Activated CD8-positive, alpha-beta memory T cell treated with anti-CD3 and anti-CD28 coated beads, Interleukin-2, amount 50 U/mL, for 24 hours (primary cell): ENCODE results near the gene ALPG.
"Not testable (repeated sequence)": the region's sequence is repeated elsewhere in the genome, so short reads cannot be mapped to it uniquely, and the experiment has no call there.

ENCODE experiments used
- DNase-seq: peaks from one replicate; pipeline ENCODE4 v3.0.0-alpha.2; 2020; ENCODE audit errors: extremely low read depth

Gene ALPG

DNA sequence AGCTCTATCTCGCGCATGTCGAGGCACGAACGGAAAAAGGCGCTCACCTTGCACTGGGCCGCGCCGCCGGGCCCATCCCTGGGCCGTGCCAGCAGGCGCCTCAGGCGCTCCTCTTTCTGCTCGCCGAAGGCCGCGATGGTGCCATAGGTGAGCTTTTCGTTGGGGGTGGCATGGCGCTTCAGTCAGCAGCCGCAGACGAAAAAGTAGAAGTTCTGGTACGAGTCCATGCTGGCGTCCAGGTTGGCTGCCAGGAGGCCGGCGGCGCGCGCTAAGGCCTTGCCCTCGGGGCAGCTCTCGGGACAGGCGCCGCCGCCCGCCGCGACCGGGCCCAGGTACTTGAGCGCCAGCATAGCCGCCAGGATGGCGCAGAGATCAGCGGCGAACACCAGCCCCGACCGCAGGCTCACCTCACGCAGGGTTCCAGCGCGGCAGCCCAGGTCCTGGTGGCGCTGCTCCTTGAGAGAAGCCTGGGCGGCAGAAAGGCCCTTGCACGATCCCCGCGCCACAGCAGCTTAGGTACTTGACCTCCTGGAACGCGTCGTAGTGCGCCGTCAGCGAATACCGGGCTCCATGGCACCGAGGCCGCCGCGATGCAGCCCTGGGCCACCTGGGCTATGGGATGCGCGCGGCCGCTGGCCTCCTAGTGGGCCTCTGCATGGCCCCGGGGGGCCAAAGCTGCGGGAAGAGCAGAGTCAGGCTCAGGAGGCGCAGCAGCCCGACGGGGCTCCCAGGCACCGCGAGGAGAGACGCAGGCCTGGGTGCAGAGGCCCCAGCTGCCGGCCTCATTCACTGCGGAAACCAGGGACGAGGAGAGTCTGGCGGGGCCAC is 12.8 kb downstream of the ALPG start:
- DNase-seq = no peak

DNA sequence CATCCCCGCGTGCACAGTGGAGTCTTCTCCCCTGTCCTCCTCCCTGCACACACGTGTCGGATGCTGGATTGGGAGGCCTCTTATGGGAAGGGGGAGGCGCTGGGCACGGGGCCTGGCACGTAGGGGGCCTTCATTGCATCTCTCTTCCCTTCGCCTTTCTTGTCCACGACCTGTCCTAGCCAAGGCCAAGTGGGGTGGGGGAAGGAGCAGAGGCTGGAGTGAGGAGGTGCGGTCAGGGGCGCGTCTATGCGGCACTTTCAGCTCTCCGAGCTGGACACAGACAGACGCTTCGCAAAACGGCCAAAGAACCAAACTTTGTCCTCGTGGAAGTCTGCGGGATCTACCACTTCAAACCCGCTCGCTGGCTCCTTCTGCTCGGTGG is 13.4 kb downstream of the ALPG start:
- no peak for DNase-seq

DNA sequence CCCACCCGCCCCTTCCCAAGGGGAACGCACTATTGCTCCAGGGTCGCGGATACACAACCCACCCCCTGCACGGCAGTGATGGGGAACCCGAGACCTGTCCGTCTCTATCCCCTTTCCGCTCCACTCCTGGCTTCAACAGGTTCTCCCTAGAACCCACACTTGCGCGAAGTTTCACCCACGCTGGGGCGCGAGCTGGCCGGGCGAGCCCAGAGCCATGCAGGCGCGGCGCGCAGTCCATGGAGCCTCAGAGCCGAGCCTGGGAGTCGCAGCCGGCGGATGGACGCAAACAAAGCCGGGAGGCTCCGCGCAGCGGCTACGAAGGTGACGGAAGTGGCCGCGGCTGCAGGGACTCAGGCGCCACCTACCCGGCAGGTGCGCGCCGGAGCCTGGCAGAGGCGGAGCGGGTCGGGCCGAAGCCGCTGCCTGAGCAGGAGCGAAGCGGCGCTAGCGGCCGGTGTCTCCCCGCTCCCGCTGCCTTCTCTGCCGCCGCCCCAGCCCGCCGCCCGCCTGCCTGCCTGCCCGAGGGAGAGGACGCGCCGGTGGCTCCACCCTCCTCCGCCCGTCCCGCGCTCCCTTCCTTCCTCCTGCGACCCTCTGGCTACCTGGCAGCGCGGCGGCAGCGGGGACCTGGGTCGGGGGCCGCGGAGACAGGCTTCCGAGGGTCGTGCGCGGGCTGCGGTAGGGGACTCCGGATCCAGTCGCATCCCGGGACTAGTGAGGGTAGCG is 14.0 kb downstream of the ALPG start:
- no peak for DNase-seq

DNA sequence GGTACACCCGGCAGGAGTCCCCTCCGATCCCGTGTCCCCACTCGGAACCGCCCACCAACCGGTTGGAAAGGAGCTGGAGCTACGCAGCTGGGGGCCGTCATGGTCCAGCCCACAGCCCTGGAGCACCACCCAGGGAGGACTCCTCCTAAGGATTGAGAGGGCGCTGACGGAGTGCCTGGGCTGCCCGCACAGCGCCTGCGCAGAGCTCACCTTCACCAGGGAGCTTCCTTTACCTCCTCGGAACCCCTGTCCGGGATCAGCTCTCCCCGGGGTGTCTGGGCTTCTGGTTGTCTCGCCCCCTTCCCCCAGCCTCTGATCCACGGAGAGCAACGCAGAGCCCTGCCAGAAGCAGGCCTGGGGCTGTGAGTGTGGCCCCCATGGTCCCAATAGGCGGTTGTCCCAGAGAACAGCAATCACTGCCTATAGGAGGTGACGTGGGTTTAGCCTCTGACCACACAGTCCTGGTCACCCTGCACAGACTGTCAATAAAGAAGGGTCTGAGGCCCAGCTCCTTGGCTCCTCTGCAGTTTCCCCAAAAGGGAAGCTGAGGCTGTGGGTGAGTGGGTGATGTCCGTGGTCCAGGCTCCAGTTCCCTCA is 14.6 kb downstream of the ALPG start:
- DNase-seq = no peak

DNA sequence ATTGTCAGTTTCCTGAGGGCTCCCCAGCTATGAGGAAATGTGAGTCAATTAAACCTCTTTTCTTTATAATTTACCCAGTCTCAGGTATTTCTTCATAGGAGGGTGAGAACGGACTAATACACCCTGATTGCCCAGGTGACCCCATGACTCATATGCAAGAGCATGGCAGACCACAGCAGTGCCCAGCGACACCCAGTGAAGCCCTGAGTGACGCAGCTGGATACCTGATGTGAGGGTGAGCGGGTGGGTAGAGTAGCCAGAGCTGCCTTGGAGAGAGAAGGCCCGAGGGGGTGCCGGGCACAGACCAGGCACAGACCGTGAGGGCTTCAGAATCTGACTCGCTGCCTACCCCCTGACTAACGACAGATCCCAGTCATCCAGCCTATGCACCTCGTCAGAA is 15.4 kb downstream of the ALPG start:
- DNase-seq = no peak

DNA sequence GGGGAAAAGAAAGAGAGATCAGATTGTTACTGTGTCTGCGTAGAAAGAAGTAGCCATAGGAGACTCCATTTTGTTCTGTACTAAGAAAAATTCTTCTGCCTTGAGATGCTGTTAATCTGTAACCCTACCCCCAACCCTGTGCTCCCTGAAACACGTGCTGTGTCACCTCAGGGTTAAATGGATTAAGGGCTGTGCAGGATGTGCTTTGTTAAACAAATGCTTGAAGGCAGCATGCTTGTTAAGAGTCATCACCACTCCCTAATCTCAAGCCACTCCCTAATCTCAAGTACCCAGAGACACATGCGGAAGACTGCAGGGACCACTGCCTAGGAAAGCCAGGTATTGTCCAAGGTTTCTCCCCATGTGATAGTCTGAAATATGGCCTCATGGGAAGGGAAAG is 16.4 kb downstream of the ALPG start:
- not testable (repeated sequence) for DNase-seq

DNA sequence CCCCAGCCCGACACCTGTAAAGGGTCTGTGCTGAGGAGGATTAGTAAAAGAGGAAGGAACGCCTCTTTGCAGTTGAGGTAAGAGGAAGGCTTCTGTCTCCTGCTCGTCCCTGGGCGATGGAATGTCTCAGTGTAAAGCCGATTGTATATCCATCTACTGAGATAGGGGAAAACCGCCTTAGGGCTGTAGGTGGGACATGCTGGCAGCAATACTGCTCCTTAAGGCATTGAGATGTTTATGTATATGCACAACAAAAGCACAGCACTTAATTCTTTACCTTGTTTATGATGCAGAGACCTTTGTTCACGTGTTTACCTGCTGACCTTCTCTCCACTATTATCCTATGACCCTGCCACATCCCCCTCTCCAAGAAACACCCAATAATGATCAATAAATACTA is 16.8 kb downstream of the ALPG start:
- not testable (repeated sequence) for DNase-seq

DNA sequence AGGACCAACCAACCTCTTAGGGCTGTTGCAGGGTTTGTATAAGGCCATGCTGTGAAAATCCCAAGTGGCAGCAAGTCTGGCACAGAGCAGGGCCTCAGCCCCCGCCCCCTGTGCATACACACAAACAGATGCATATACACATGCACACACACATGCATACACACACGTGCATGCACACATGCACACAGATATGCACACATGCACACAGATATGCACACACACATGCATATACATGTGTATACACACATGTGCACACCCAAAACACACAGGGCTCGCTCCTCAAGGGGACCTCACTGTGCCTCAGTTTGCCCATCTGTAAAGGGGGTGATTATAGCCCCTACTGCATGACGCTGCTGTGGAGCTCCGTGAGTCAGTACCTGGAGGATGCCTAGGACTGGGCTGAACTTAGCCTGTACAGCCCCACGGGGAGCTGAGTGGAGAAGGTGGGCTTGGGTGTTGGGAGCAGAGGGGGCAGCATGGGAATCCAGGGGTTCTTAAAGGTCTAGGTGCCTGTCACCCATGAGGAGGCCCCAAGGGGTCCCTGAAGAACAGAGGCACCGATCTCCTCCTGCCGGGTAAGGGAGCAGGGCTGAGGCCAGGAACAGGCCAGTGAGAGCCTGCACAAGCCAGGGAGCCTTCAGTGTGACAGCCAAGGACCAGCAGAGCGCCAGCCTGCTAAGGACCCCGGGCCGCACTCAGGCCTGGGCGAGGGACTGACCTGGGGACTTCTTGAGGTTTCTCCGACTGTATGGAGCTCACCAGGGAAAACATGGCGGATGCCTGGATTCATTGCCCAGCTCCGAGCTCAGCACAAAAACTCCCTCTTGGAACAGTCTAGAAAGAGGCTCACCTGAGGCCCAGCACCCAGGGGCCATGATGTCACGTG is 25.3 kb downstream of the ALPG start:
- DNase-seq = no peak

DNA sequence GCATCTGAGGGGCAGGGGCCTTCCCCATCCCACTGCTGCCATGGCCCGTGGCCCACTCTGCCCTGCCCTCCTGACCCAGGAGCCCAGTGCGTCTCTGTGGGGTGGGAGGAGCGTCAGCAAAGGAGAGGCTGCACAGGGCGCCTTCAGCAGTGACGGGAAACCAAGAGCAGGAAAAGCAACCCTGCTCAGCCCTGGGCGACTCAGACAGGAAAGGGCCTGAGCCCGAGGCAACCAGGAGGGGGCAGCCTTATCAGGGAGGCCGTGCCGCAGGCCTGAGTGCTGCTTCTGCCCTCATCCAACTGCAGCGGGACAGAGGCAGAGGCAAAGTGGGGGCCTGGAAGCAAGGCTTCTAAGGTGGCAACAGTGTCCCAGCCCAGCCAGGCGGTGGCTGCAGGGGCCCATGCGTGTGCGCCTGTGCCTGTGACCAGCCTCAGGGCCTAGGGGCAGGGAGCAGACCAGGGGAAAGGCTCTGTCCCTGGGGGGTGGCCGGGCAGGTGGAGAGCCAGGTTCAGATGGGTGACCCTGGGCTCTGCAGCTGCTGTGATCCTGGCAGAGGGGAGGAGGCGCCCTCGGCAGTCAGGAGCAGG is 26.0 kb downstream of the ALPG start:
- DNase-seq = no peak

DNA sequence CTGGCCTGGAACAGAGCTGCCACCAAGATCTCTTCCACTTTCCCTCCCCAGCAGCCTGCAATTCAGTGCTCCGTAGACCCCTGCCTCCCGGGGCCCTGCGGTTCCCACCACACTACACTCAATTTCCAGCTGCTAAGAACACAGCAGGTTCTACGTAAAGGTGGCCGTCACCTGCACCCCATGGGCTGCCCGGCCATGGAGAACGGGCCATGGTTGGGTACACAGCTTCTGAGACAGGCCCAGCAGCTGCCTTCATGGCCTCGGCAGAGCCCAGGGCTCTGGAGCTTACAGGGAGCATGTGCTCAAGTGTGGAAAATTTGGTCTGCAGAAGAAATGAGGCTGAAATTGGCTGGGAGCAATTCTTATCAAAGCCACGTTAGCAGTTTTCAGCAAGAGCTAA is 27.0 kb downstream of the ALPG start:
- DNase-seq = not testable (repeated sequence)

DNA sequence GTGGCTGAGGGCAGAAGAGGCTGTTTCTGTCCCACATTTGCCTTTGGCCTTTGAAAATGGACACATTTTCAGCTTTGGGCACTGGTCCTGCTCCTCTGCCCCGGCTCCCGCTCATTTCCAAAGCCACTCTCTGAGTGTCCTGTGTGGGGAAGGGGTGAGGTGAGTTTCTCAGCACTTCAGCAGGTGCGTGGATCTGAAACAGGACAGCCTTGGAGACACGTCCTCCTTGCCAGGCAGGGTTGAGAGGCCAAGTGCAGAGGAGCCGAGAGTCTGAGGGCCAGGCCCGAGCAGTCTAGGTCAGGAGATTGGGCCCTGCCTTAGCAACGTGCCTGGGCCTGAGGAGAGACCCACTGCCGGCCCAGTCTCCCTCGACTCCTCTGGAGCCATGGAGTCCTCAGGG is 27.4 kb downstream of the ALPG start:
- DNase-seq = no peak

DNA sequence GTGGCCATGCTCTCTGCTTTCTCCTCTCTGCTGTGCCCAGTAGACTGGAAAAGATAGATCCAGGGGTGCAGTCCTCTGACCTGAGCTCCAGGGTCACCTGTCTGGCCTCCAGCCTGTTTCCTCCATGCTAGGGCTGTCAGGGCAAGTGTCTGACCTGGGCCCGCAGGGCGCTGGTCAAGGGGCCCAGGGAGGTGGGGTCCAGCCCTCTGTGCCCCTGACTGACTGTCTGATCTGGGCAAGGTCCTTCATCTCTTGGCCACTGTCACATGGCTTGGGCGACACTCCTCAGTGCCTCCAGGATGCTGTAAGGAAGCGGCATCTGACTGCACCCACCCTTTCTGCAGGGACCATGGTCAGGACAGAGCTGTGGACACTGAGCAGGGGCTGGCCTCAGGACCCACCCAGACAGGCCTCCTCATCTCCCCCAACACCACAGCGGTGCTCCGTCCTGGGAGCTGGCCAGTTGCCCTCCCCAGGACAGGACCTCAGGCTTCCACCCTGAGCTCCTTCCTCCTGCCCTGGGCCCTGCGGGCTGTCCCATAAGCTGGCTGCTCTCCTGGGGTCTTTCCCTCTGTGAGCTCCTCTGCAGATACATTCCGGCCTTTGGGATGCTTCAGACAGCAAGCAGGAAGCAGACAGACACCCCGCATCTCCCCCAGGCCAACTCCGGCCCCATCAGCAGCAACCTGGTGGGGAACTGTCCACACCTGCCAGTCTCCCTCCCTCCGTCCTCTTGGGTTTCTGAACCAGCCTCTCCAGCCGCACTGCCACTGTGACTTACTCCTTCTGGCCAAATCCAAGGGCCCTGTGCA is 28.1 kb downstream of the ALPG start:
- DNase-seq = no peak

DNA sequence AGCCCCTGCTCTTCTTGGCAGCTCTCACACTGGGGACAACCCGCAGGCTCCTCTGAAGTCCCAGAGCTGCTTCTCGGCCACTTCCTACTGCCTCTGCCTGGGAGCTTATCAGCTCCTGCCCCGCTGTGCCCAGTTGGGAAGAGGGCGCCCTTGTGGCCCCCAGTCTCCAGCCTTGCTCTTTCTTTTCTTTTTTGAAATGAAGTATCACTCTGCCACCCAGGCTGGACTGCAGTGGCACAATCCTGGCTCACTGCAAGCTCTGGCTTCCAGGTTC is 28.7 kb downstream of the ALPG start:
- no peak for DNase-seq

DNA sequence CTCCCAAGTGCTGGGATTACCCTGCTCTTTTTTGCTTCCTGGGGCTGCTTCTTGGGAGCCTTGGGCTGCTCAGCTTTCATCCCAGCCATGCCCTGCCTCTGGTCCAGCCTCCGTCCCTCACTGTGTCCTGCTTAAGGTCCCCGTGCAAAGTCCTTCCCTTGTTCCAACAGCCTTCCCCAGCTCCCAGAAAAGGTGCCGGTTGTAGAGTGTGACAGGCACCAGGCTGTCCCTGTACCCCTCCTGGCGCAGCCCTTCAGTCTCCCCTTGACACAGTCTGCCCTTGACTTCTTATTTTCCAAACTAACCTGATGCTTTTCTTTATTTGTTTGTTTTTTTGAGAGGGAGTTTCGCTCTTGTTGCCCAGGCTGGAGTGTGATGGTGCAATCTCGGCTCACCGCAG is 29.2 kb downstream of the ALPG start:
- no peak for DNase-seq

DNA sequence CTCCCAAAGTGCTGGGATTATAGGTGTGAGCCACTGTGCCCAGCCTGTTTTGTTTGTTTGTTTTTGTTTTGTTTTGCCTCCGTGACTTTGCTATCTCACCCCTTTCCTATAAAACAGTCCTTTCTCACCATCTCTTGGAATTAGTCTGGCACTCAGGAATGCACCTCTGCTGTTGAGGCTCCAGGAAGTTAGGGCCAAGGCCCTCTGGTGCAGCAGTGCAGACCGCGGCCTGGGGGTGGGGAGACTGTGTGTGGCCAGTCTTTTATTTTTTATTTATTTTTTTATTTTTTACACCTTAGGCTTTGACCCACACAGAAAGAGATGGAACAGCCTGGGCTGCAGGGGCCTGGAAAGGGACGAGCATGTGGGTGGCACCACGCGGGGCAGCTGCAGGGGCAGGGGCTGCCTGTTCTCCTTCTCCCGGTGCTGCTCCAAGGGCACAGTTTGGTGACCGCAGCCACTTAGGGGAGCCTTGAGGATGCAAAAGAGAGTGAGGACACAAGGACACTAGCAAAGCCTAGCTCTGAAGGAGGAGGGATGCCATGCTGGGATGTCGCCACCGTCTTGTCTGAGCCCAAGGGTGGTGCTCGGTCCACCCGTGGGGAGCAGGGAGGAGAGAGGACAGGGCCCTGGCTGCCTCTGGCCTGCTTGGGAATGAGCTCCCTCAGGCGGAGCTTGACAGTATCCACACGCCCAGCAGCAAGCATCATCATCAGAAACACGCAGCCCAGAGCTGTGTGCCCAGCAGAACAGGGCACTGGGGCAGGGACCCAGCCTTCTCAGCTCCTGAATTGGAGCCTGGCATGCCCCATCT is 29.9 kb downstream of the ALPG start:
- DNase-seq = no peak

DNA sequence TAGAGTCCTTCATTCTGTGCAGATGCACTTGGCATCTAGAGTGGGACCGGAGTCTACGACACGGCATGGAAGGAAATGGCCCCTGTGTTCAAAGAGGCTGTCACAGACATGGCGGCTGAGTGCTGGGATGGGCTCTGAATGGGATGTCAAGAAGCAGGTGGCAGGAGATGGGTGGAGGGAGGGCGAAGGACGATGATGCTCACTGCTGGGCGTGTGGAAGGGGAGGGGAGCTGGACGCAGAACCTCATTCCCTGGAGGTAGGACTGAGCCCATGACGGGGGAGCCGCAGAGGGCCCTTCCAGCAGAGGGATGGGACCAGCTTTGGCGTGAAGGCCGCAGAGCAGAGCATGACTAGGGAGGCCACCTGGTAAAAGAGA is 30.5 kb downstream of the ALPG start:
- DNase-seq = no peak

DNA sequence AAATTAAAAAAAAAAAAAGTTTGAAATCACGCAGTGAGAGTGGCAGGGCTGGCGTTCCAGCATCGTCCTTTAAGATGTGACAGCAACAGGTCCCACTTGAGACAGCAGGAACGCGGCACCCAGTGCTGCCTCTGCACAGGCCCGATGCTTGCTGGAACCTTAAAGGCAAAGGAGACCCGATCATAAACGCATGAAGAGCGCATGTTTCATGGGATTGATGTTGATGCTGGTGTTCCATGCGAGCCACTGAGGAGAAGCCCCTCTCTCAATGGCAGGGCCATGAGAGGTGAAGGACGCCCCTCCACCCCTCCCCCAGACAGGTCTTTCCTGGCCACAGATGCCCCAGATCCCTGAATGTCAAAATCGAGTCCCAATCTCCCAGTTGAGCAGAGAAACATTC is 31.4 kb downstream of the ALPG start:
- DNase-seq = no peak

DNA sequence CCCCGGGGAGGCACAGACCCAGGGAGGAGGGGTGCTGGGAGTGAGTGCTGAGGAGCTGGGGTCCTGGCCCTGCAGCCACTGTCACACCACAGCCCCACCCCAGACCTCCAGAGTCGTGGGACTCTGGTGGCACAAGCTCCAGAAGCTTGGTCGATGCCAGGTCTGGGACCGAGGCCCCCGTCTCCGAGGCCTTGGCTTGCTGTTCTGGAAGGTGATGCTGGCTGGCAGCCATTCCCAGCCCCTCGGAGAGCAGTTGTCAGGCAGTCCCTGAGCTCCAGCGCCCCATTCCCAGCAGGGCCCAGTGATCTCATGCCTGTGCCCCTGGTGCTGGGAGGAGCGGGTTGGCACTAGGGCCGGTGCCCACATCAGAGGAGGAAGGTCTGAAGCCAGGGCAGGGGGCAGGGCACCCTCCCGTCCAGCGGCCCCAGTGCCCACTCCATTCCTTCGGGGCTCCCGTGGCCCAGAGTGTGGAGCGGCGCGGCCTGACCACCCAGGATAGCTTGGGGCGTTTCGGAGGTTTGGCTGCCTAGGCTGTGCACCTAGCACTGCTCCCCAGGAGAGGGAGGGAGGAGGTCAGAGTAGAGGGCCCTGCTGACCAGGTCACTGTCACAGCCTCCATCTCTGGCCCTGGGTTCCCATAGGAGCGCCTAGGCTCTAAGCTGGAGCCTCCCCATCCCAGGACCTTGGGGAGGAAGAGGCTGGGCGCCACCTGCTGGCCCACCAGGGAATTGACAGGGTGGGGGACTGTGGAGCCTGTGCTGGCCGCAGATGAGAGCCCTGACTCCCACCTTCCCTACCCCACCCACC is 32.5 kb downstream of the ALPG start:
- DNase-seq = no peak

DNA sequence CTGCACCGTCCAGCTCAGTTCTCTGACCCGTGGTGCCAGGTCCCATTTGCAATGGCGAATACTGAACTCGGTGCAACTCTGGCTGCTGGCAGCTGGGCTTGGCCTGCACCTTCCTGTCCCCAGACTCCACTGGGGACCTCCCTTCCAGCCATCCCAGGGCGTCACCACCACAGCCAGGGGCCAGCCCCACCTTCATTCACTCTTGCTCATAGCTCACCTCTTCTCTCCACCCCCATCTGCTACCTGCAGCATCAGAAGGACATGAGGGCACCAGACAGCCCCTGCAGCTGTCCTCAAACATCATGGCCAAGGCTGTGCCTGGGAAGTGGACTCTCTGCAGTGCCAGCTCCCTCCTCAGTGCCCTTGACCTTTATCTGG is 33.1 kb downstream of the ALPG start:
- no peak for DNase-seq
